Colon (tissue), 2 donors: ENCODE measurements around the gene ASB3.
"Not testable (repeated sequence)": the region's sequence is repeated elsewhere in the genome, so short reads cannot be mapped to it uniquely, and the experiment has no call there.

ENCODE experiments used
- FAIRE-seq: peaks from 2 replicates; lab custom pipeline; 2012; peaks lifted over from hg19 to GRCh38; lab: Jason Lieb, UNC
- donor health status: control.
- donor health status: control.

Gene ASB3

DNA sequence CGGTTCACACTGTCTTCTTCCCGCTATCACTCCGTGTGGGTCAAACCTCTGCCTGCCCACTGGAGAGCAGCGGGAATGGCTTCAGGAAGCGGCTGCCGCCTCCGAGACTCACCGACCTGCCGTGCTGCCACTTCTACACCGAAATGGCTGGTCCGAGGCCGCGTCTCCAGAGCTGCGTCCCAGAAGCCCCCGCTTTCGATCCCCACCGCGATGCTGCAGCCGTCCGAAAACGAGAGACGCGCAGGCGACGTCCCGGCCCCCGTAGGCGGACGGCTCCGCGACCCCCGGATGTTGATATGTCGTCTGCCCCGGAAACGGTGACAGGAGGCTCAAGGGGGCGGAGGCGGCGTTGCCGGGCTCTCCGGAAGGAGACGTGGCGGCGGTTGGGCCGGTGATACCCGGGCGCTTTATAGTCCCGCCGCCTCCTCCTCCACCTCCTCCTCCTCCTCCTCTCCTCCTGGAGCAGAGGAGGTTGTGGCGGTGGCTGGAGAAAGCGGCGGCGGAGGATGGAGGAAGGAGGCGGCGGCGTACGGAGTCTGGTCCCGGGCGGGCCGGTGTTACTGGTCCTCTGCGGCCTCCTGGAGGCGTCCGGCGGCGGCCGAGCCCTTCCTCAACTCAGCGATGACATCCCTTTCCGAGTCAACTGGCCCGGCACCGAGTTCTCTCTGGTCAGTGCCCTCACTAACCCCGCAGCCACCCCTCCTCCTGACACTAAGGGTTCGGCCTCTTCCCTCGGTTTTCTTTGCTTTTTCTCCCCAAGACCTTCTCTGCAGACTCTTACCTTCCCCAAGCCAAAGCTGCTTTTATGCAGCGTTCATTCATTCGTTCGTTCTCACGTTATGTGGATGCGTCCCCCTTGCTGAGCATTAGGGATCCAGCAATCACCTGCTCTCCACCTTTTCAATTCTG is at the start of gene ASB3, which contains the start of gene ERLEC1:
Gene ASB3 (minus strand): TSS at position 249 of the 909 bp plus-strand sequence. CDS start 21,381 bp downstream, outside the sequence.
Gene ERLEC1 (plus strand): TSS at position 340 of the 909 bp plus-strand sequence. CDS start 167 bp downstream, at position 507.
- FAIRE-seq = no peak

DNA sequence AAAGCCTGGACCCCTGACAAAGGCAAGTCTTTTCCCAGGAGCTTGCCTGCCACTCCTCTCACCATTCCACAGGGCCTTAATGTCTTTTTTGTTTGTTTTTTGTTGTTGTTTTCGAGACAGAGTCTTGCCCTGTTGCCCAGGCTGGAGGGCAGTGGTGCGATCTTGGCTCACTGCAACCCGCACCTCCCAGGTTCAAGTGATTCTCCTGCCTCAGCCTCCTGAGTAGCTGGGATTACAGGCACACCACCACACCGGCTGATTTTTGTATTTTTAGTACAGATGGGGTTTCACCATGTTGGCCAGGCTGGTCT is 43.2 kb upstream of the ASB3 start:
- FAIRE-seq = not testable (repeated sequence)

DNA sequence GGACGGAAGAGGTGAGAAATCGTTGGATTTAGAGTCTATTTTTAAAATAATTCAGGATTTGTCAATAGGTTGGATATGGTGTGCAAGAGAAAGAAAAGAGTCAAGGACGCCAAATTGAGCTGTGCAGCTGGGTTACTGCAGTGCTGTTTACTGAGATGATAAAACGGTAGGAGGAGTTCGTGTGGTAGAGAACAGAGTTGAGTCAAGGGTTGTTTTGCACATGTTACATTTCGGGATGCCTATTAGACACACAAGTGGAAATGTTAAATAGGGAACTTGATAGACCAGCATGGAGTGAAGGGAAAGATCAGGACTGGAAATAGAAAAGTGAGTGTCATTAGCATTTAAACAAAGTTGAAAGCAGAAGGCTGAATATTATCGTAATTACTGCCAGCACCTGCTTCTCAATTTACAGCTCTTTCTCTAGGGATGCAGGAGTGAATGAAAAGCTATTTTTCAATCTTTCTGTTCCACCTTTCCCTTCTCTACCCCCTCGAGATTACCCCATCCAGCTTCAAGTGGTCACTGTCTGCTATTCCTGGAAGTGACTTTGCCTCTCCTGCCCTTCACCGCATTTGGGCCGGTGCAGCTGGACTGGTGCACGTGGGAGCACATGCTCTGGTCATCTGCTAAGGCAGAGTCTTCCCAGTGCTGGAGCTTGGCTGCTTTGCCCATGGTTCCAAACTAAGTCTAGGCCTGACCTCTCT is 42.7 kb upstream of the ASB3 start:
- FAIRE-seq = no peak

- FAIRE-seq = no peak
Observed at GRCh38 chr2:53828331-53828730, 41.6 kb upstream of the ASB3 start.

GRCh38 chr2:53827398-53828175 is 40.8 kb upstream of the ASB3 start:
- no peak for FAIRE-seq

DNA sequence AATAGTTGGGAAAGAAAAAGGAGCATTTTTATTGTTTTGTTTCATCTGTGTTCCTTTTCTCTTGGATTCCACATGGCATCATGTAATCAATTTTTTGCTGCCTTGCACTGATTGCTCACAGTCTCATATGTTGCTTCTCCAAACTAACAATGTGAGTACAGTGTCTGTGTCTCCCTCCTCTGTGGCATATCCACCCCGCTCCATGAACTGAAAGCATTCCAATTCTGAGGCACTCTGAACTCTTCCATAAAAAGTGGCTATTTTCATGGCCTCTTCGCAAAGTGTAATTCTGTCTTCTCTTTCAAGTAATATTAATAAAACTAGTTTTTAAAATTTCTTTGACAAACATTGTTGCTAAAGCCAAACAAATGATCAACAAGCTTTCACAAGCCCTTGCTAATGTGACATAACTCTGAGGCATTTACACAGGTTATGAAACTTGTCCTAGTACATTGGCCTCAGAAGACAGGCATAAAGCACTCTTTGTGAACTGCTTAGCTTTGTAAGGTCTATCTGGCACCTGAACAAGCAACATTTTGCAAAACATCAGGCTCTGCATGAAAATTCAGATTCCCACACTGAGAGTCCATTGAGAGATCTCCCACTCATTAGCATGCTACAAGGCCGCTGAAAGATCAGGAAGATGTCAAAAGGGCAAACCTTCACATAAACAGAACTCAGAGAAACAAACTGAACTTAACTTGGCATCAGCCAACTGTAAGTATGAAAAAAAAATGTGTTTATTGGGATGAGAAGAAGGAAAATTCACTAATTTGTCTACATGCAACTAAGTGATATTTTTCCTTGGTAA is 40.0 kb upstream of the ASB3 start:
- FAIRE-seq = no peak

- no peak for FAIRE-seq
Observed at GRCh38 chr2:53826030-53826410, 39.3 kb upstream of the ASB3 start.

DNA sequence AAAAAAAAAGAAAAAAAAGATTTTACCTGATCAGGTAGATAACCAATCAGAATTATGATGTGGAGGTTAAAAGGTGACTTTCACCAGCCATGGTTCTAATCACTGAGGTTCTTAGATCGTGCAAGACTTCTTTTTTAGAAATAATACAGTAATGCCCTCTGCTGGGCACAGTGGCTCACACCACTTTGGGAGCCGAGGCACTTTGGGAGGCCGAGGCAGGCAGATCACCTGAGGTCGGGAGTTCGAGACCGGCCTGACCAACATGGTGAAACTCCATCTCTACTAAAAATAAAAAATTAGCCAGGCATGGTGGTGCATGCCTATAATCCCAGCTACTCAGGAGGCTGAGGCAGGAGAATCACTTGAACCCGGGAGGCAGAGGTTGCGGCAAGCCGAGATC is 36.9 kb upstream of the ASB3 start:
- FAIRE-seq = not testable (repeated sequence)

GRCh38 chr2:53821810-53822209 is 35.1 kb upstream of the ASB3 start:
- FAIRE-seq = no peak

- FAIRE-seq = no peak
Observed at GRCh38 chr2:53820711-53821110, 34.0 kb upstream of the ASB3 start.

DNA sequence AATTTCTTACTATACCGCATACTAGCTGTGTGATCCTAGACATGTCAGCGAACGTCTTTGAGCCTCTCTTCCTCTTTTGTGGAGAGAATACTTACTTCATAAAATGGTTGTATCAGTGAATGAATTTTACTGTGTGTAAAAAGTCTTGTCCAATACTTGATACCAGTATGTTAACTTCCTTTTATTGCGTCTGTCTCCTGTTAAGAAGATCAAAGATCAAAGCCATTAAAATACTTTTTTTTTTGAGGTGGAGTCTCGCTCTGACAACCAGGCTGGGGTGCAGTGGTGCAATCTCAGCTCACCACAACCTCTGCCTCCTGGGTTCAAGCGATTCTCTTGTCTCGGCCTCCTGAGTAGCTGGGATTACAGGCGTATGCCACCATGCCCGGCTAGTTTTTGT is 33.3 kb upstream of the ASB3 start:
- no peak for FAIRE-seq

DNA sequence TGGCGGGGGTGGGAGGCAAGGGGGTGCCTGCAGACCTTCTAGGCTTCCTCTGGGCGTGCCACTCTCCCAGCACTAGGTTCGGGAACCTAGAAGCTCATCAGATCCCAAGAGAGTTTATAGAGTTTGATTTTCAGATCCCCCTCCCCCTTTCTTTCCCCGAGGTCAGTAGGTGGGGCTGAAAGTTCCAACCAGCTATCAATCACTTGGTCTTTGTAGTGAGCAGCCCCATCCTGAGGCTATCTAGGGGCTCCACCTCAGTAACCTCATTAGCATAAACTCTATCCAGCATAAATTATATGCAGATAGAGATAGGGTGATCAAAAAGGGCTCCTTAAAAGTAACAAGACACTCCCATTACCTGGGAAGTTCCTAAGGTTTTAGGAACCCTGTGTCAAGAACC is 32.9 kb upstream of the ASB3 start:
- no peak for FAIRE-seq

GRCh38 chr2:53818854-53819435 is 32.2 kb upstream of the ASB3 start:
- FAIRE-seq = no peak

GRCh38 chr2:53813151-53813550 is 26.4 kb upstream of the ASB3 start:
- no peak for FAIRE-seq

DNA sequence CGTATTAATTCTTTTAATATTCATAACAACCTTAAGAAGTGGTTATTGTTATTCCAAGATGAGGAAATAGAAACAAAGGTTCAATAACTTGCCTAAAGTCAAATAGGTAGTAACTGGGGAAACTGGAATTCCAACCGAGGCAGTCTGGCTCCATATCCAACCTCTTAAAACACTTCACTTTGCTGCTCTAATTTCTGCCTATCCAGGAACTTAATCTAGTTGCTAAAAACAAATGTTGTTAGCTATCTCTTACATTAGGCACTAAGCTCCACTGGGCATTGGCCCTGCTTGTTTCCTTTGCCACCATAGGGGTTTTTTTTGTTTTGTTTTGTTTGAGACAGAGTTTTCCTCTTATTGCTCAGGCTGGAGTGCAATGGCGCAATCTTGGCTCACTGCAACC is 24.8 kb upstream of the ASB3 start:
- FAIRE-seq = no peak

DNA sequence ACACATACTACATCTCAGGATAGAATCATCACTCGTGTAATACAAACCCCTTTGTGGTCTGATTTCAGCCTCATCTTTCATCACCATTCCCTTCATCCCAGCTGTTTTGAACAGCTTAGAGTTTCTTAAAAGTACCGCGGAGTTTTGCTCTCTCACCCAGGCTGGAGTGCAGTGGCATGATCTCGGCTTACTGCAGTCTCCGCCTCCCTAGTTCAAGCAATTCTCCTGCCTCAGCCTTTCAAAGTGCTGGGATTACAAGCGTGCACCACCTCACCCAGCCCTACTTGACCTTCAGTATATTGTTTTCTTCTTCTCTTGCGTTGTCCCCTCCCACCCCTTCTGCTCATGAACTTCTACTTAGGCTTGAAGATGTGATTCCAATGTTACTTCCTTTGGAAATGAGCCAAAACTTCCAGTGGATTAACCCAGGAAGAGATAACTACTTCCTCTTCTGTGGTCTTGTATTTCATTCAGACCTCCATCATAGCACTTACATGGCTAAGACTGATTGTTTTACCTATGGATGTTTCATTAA is 15.9 kb upstream of the ASB3 start:
- FAIRE-seq = no peak

- no peak for FAIRE-seq
Observed at GRCh38 chr2:53801547-53801946, 14.8 kb upstream of the ASB3 start.

GRCh38 chr2:53793821-53794220 is 7.1 kb upstream of the ASB3 start:
- FAIRE-seq = no peak

DNA sequence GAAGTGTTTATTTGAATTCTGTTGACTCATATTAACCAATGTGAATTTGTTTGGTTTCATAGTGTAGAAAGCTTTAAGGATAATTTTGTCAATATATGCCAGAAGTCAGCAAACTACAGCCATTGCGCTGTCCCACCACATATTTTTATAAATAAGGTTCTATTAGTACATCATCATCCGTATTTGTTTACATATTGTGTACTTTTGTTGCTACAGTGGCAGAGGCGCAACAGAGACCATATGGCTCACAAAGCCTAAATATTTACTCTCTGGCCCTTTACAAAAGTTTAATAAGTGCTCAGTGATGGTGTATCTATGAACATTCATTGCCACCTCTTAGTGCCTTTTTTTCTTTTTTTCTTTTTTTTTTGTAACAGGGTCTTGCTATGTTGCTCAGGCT is 6.5 kb upstream of the ASB3 start:
- FAIRE-seq = no peak

DNA sequence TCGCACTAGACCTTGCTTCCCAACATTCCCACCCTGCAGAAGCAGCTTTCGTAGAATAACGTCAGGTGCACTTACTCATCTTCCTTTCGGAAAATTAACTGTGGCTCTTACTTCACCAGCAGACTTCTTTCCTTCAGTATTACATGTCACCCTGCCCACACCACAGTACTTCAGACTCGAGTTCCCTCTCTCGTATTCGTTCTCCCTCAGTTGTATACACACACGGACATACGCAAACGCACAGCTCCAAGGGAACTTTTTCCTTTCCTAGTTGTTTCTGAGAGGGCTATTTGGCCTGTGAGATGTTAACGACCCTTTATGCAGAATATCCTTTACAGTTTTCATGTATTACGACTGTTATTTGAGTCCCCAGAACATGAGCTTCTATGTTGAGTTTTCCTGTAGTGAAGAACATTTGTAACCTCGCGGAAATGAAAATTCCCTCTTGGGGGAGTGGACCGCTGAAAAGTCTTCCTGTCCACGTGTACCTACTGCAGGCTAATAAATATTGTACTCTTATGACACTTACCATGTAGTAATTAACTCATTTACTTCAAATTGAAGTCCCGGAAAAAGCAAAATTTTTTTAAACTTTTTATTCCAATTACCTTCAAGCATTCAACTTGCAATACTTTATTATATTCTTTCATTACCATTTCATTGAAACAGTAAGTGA is 999 bp upstream of the ASB3 start:
- FAIRE-seq = no peak

DNA sequence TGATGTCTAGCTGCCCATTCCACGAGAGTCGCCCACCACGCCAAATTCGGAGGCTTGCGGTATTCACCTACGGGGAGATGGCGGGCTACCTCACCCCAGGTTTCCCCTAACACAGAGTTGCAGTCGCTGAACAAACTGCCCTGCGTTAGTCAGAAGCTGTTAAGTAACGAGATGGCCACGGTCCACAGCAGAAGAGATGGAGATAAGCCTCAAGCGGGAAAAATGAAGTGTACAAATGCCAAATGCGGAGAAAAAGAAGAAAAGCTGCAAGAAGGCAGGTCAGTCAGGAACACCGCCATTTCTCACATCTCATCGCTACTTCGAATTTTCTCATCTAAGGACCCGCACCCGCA is 425 bp downstream of the ASB3 start:
- FAIRE-seq = no peak
